ENCODE measurements around the gene RUNX2. TPM values are rescaled to one million over a fixed set of nuclear protein-coding genes. Genes with fewer than 3 reads are reported as not detected.
"Not testable (repeated sequence)": the region's sequence is repeated elsewhere in the genome, so short reads cannot be mapped to it uniquely, and the experiment has no call there.

RUNX2 gene
- total RNA-seq, 4 donors from 2014 or later = 0.78 to 2.0 (median 0.94) TPM

- Histone ChIP-seq H3K4me1 (no peaks in the 10 kb centered on the region), H3K27ac (no peak overlapping the region), H3K9me3 (no peaks in the 10 kb centered on the region), H3K27me3 (no peaks in the 10 kb centered on the region), H3K4me3 (no peak overlapping the region), H3K36me3 (no peaks in the 10 kb centered on the region)
- intact Hi-C loops (cut with DNase I; ENCODE audit: low total_unique reads) (no loop called here), in situ Hi-C loops (cut with MboI; ENCODE audit: low sequenced_read_pairs in 4 of 4) (no loop called here)
- no peak for ATAC-seq
- TF ChIP-seq CTCF (IDR thresholded peaks at IDR 0.05 in 4 of 5, conservative IDR thresholded peaks at IDR 0.05 in 1 of 5) = no peak
- TF ChIP-seq POLR2A (IDR thresholded peaks at IDR 0.05) = no peak
- DNase-seq = no peak
Observed at GRCh38 chr6:45462190-45463134, 134.3 kb downstream of the RUNX2 start.

GRCh38 chr6:45464685-45465084 lies 136.6 kb downstream of the RUNX2 start:
- Histone ChIP-seq H3K27ac (no peak overlapping the region), H3K4me1 (no peaks in the 10 kb centered on the region), H3K9me3 (no peaks in the 10 kb centered on the region), H3K36me3 (no peaks in the 10 kb centered on the region), H3K27me3 (no peaks in the 10 kb centered on the region), H3K4me3 (no peak overlapping the region)
- no peak for TF ChIP-seq CTCF (IDR thresholded peaks at IDR 0.05 in 4 of 5, conservative IDR thresholded peaks at IDR 0.05 in 1 of 5)
- TF ChIP-seq POLR2A (IDR thresholded peaks at IDR 0.05) = no peak
- in situ Hi-C loops (cut with MboI; ENCODE audit: low sequenced_read_pairs in 4 of 4) = no loop called here
- intact Hi-C loops (cut with DNase I; ENCODE audit: low total_unique reads) = no loop called here
- DNase-seq (no peak), ATAC-seq (no peak)

- H3K4me1 ChIP-seq = no peaks in the 10 kb centered on the region
- no peaks in the 10 kb centered on the region for H3K36me3 ChIP-seq
- H3K4me3 ChIP-seq = no peak overlapping the region
- in situ Hi-C loops (cut with MboI; ENCODE audit: low sequenced_read_pairs in 4 of 4) (no loop called here), intact Hi-C loops (cut with DNase I; ENCODE audit: low total_unique reads) (no loop called here)
- H3K27me3 ChIP-seq = no peaks in the 10 kb centered on the region
- H3K27ac ChIP-seq = no peak overlapping the region
- TF ChIP-seq CTCF (IDR thresholded peaks at IDR 0.05 in 4 of 5, conservative IDR thresholded peaks at IDR 0.05 in 1 of 5) (no peak), POLR2A (IDR thresholded peaks at IDR 0.05) (no peak)
- no peaks in the 10 kb centered on the region for H3K9me3 ChIP-seq
- no peak for DNase-seq
- ATAC-seq = no peak
Observed at GRCh38 chr6:45466686-45467085, 138.6 kb downstream of the RUNX2 start.

- intact Hi-C loops (cut with DNase I; ENCODE audit: low total_unique reads); H3K27me3 ChIP-seq; ATAC-seq; in situ Hi-C loops (cut with MboI; ENCODE audit: low sequenced_read_pairs in 4 of 4); H3K4me3 ChIP-seq; H3K4me1 ChIP-seq; H3K9me3 ChIP-seq; H3K27ac ChIP-seq; DNase-seq; H3K36me3 ChIP-seq: not testable (repeated sequence)
Observed at GRCh38 chr6:45467417-45467816, 139.3 kb downstream of the RUNX2 start.

DNA sequence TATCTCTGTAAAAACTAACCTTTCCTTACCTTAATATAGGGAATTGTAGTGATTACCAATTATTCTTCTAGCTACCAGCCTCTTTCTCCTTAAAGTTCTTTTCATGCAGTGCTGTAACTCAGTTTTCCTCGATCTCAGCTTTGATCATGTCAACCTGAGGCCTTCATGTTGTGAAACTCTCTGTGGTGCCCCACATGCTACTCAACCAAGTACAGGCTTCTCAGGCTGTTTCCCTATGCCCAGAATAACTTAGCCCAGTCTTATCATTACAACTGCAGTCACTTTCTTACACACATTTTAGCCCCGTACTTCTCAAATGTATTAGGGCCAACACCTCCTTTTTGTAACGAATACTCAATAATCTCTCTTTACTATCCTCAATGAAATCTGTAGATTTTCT lies 139.7 kb downstream of the RUNX2 start:
- H3K36me3 ChIP-seq = no peaks in the 10 kb centered on the region
- intact Hi-C loops (cut with DNase I; ENCODE audit: low total_unique reads) = no loop called here
- H3K4me1 ChIP-seq = no peaks in the 10 kb centered on the region
- ATAC-seq = no peak
- TF ChIP-seq CTCF (IDR thresholded peaks at IDR 0.05 in 4 of 5, conservative IDR thresholded peaks at IDR 0.05 in 1 of 5) (no peak), POLR2A (IDR thresholded peaks at IDR 0.05) (no peak)
- no peak overlapping the region for H3K4me3 ChIP-seq
- H3K27ac ChIP-seq = no peak overlapping the region
- H3K27me3 ChIP-seq = no peaks in the 10 kb centered on the region
- no peak for DNase-seq
- no peaks in the 10 kb centered on the region for H3K9me3 ChIP-seq
- in situ Hi-C loops (cut with MboI; ENCODE audit: low sequenced_read_pairs in 4 of 4) = no loop called here

All from gastrocnemius medialis (tissue), 4 donors.